Measurements from ENCODE around the gene IFT122.
"Not testable (repeated sequence)": the region's sequence is repeated elsewhere in the genome, so short reads cannot be mapped to it uniquely, and the experiment has no call there.

Gene IFT122

DNA sequence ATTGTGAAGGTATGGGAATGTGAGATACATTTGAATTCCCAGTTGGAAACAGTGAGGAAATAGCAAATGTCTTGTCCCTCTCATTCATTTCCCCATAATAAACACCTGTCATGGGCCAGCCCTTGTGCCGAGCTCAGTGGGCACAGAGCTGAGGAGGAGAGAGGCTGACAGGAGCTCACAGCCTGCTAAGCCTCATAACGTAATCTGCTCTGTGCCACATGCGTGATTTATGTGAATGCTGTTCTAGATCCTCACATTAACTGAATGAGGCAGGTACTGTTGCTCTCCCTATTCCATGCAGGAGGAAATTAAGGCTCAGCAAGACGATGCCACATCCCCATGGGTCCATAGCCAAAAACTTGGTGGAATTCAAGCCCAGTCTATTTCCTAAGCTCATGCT, 53.2 kb downstream of the IFT122 start:
- H3K27ac ChIP-seq, result no peak overlapping the region
- H3K4me3 ChIP-seq (ENCODE audit: low read depth, low read length), result no peak overlapping the region
- TF ChIP-seq, protein P1, sequence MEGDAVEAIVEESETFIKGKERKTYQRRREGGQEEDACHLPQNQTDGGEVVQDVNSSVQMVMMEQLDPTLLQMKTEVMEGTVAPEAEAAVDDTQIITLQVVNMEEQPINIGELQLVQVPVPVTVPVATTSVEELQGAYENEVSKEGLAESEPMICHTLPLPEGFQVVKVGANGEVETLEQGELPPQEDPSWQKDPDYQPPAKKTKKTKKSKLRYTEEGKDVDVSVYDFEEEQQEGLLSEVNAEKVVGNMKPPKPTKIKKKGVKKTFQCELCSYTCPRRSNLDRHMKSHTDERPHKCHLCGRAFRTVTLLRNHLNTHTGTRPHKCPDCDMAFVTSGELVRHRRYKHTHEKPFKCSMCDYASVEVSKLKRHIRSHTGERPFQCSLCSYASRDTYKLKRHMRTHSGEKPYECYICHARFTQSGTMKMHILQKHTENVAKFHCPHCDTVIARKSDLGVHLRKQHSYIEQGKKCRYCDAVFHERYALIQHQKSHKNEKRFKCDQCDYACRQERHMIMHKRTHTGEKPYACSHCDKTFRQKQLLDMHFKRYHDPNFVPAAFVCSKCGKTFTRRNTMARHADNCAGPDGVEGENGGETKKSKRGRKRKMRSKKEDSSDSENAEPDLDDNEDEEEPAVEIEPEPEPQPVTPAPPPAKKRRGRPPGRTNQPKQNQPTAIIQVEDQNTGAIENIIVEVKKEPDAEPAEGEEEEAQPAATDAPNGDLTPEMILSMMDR (IDR thresholded peaks at IDR 0.05; ENCODE audit: low read depth, low read length, missing control alignments), result no peak
- DNase-seq, result no peak
- H3K36me3 ChIP-seq (replicated peaks), result no peaks in the 10 kb centered on the region
- no peaks in the 10 kb centered on the region for H3K27me3 ChIP-seq (replicated peaks)
- in situ Hi-C loops (cut with HindIII; ENCODE audit: low pct_ligation_motif_present, low sequenced_read_pairs), result no loop called here

DNA sequence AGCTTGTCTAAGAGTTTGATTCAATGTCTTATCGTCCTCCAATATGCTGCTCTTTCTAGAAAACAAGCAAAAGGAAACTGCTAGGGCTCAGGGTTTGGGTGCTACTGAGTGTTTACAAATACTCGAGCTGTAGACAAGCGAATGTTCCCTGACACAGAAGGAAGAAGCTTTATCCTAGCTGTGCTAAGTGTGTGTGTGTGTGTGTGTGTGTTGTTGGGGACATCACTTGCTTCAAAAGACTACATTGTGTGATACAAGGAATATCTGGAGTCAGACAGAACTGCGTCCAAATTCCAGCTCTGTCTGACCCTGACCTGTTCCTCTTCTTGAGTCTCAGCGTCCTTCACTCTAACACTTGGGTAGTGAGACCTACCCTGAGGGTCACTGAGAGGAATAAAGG, 54.5 kb downstream of the IFT122 start:
- H3K27me3 ChIP-seq (replicated peaks); H3K36me3 ChIP-seq (replicated peaks); H3K4me3 ChIP-seq (ENCODE audit: low read depth, low read length); in situ Hi-C loops (cut with HindIII; ENCODE audit: low pct_ligation_motif_present, low sequenced_read_pairs): not testable (repeated sequence)
- H3K27ac ChIP-seq, result peak overlapping the region; percentile 48
- DNase-seq, result peak; percentile 12

DNA sequence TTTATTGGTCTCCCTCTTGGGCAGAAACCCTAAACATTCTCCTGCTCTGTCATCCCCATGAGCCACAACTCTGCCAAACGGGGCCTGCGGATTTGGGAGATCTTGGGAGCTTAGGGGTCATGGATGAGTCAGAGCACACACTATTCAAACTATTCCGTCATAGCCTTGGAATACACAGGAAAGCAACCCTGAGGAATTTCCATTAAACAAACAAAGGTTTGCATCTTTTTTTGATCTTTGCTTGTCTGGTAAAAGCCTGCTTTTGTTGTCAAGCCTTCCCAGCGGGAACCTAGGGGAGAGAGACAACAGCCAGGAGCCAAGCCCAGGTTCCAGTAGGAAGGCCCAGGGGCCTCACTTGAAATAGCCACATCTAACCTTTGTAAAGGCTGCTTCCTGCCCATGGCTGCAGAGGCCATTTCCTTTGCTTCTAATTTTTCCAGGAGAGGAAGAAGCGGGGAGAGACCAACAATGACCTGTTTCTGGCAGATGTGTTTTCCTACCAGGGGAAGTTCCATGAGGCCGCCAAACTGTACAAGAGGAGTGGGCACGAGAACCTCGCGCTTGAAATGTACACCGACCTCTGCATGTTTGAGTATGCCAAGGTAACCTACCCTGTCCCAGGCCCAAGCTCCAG, 55.1 kb downstream of the IFT122 start:
- H3K27ac ChIP-seq, result peak overlapping the region; percentile 65
- peak; percentile 59 for DNase-seq
- in situ Hi-C loops (cut with HindIII; ENCODE audit: low pct_ligation_motif_present, low sequenced_read_pairs); H3K36me3 ChIP-seq (replicated peaks); H3K4me3 ChIP-seq (ENCODE audit: low read depth, low read length); H3K27me3 ChIP-seq (replicated peaks): not testable (repeated sequence)

DNA sequence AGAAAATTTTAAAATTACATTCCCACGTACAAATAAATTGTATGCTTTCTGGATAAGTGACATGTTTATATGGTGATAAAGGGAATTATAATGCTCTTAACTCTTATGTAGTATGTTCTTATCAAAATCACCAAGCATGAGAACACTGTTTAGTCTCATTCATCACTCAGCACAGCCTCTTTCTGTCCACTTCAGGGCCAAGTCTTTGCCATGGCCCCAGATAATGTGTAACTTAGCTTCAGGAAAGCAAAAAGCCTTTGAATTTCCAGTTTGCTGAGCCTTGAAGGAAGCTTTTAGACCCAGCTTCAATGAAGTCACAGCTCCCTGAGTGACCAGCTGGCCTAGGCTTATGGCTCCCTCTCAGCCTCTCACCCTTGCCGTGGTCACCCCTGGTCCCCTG, 57.9 kb downstream of the IFT122 start:
- DNase-seq, H3K27ac ChIP-seq: not testable (repeated sequence)

DNA sequence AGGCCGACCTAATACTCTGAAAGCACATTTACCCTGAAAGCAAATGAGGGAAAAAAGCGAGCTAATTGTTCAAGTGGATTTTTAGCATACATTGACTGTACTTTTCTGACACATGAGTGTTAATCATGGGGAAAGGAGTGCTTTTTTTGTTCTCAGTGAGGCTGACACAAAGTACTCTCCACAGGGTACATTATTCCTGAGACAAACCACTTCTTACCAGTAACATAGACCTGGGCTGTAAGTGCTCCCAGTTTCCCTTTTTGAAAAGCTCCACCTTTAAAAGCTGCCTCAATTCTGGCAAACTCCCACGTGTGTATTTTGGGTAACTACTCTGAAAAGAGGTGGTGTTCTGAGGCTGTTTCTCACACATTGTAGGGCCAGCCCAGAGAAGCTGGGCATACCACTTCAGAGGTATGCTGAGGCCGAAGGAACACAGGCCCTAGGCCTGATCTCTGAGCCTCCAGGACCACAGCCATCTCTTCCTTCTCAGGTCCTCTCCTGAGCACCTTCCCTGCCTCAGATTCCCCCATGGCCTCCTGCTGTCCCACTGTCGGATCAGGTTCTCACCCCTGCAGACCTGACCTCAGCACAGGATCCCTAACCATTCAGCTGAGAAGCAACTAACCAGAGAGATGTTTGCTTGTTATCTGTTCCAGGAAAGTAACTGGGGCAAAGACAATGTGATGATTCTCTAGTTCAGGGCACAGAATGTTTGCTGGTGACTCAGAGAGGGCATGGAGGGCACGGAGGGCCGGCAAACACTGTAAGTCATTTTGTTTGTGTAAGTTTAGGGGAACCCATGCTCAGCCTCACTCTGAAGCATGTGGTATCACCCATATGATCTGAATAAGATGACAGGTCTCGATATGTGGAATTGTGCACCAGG, 58.8 kb downstream of the IFT122 start:
- H3K27ac ChIP-seq; DNase-seq; H3K4me3 ChIP-seq (ENCODE audit: low read depth, low read length); H3K36me3 ChIP-seq (replicated peaks); H3K27me3 ChIP-seq (replicated peaks); in situ Hi-C loops (cut with HindIII; ENCODE audit: low pct_ligation_motif_present, low sequenced_read_pairs): not testable (repeated sequence)

More for the DNA sequence above, 57.9 kb downstream of the IFT122 start:
- H3K36me3 ChIP-seq (replicated peaks); H3K27me3 ChIP-seq (replicated peaks); H3K4me3 ChIP-seq (ENCODE audit: low read depth, low read length); in situ Hi-C loops (cut with HindIII; ENCODE audit: low pct_ligation_motif_present, low sequenced_read_pairs): not testable (repeated sequence)

DNA sequence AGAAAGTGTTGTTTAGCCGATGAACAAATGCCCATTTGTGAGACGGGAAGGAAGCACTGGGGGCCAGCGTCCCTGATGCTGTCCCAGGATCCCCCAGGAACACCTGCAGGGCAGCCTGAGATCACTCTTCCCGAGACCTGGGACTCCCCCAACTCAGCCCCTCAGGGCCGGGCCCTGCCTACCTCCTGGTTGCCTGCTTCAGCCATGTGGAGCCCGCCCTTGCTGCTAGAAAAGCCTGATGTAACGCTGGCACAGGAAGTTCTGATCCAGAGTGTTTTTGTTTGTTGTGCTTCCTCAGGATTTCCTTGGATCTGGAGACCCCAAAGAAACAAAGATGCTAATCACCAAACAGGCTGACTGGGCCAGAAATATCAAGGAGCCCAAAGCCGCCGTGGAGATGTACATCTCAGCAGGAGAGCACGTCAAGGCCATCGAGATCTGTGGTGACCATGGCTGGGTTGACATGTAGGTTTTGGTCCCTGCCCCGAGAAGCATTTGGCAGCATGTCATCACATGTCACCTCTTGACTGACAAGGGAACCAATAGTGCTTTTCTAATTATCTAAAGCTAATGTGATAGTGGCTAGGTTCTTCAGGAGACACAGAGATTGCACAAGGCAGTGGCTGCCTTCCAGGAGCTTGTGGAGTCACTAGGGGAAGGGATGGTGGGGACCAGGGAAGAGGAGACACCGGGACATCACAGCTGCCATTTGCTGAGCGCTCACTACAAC, 59.7 kb downstream of the IFT122 start:
- H3K4me3 ChIP-seq (ENCODE audit: low read depth, low read length); H3K36me3 ChIP-seq (replicated peaks); DNase-seq; H3K27ac ChIP-seq; in situ Hi-C loops (cut with HindIII; ENCODE audit: low pct_ligation_motif_present, low sequenced_read_pairs); H3K27me3 ChIP-seq (replicated peaks): not testable (repeated sequence)

DNA sequence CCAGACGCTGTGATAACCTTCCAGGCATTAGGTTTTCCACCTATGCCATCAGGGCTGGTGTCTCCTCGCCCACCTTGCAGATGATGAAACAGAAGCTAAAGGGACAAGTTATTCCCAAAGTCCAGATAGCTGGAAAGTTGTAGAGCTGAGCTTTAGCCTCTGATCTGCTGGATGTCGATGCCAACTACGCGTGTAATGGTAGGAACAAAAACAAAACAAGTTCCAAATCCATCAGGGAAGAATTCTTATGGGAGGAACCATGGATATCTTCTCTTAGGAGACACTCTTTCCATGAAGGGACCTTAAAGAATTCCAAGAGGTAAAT, 60.3 kb downstream of the IFT122 start:
- Histone ChIP-seq H3K27me3 (replicated peaks) (no peaks in the 10 kb centered on the region), H3K36me3 (replicated peaks) (no peaks in the 10 kb centered on the region), H3K4me3 (ENCODE audit: low read depth, low read length) (no peak overlapping the region), H3K27ac (no peak overlapping the region)
- in situ Hi-C loops (cut with HindIII; ENCODE audit: low pct_ligation_motif_present, low sequenced_read_pairs), result no loop called here
- TF ChIP-seq, protein P1 (IDR thresholded peaks at IDR 0.05; ENCODE audit: low read depth, low read length, missing control alignments), result no peak
- no peak for DNase-seq

DNA sequence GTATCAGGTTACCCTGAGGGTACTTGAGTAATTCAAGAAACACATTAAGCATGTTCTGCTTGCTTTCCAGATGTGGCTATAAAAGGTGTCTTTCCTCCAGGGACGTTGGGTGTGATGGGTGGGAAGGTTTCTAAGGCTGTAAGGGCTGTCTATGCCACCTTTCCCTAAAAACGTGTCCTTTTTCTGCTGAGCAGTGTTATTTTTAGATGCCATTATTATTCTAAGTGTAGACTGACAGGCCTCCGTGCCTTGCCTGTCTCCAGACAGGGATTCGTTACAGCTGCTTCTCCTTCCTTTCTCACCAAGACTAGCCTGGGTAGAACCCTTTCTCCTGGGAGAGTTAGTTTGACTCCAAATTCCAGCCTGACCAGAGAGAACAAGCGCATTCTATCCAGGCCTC, 61.6 kb downstream of the IFT122 start:
- in situ Hi-C loops (cut with HindIII; ENCODE audit: low pct_ligation_motif_present, low sequenced_read_pairs), result no loop called here
- no peak overlapping the region for H3K27ac ChIP-seq
- H3K4me3 ChIP-seq (ENCODE audit: low read depth, low read length), result no peak overlapping the region
- no peak for DNase-seq
- TF ChIP-seq, protein P1 (IDR thresholded peaks at IDR 0.05; ENCODE audit: low read depth, low read length, missing control alignments), result no peak
- no peaks in the 10 kb centered on the region for H3K36me3 ChIP-seq (replicated peaks)
- no peaks in the 10 kb centered on the region for H3K27me3 ChIP-seq (replicated peaks)

Data from brain microvascular endothelial cell (primary cell).